ENCODE data around the gene PCDHGA8.
"Not testable (repeated sequence)": the region's sequence is repeated elsewhere in the genome, so short reads cannot be mapped to it uniquely, and the experiment has no call there.

Gene PCDHGA8

DNA sequence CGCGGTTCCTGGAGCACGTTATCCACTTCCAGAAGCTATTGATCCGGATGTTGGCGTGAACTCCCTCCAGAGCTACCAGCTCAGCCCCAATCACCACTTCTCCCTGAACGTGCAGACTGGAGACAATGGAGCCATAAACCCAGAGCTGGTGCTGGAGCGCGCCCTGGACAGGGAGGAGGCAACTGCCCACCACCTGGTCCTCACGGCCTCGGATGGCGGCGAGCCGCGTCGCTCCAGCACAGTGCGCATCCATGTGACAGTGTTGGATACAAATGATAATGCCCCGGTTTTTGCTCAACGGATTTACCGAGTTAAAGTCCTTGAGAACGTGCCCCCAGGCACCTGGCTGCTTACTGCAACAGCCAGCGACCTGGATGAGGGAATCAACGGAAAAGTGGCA is 11.0 kb downstream of the PCDHGA8 start:
- DNase-seq (ENCODE audit: low read depth) = no peak

DNA sequence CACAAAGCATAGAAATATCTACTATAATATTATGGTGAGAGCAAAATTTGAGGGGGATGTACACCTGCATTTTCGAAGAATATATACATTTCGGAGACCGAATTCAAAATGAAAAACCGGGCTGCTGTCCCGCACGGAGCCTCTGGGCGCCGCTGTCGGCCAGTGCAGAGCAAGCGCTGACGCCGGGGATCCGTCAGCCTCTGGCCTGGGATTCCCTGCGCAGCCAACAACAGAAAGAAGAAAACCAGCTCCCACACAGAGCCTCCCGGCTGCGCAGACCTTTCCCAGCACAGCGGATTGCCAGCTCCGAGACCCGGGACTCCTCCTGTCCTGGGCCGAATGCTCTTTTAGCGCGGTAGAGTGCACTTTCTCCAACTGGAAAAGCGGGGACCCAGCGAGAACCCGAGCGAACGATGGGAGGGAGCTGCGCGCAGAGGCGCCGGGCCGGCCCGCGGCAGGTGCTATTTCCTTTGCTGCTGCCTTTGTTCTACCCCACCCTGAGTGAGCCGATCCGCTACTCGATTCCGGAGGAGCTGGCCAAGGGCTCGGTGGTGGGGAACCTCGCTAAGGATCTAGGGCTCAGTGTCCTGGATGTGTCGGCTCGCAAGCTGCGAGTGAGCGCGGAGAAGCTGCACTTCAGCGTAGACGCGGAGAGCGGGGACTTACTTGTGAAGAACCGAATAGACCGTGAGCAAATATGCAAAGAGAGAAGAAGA is 15.5 kb downstream of the PCDHGA8 start, which contains the start of gene PCDHGB6:
PCDHGB6 (plus strand) TSS at position 232 of the 716 bp plus-strand sequence; CDS start at position 414, 182 bp downstream.
- not testable (repeated sequence) for DNase-seq (ENCODE audit: low read depth)

- DNase-seq (ENCODE audit: low read depth) = no peak
Measured at GRCh38 chr5:141409598-141410306, 17.3 kb downstream of the PCDHGA8 start.

GRCh38 chr5:141411575-141411974 is 19.1 kb downstream of the PCDHGA8 start:
- DNase-seq (ENCODE audit: low read depth) = no peak

DNA sequence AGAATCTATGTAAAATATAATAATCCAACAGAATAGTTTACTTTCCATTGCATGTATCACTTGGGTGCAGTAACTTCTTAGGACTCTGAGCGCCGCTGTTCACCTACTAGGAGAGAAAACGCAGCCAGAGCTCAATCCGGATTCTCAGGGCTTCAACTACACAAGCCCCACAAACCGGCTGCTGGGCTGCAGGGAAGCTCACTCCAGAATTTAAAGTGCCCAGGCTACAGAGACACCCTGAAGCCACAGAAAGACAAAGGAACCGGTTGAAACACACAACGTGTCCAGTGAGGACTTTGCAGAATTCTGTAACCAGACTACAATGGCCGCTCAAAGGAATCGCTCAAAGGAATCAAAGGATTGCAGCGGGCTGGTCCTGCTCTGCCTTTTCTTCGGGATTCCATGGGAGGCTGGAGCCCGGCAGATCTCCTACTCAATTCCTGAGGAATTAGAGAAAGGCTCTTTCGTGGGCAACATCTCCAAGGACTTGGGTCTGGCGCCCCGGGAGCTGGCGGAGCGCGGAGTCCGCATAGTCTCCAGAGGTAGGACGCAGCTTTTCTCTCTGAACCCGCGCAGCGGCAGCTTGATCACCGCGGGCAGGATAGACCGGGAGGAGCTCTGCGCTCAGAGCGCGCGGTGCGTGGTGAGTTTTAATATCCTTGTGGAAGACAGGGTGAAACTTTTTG is 20.6 kb downstream of the PCDHGA8 start, which contains the start of gene PCDHGA10:
PCDHGA10 (plus strand) TSS at position 134 of the 686 bp plus-strand sequence; CDS start at position 323, 189 bp downstream.
- no peak for DNase-seq (ENCODE audit: low read depth)

DNA sequence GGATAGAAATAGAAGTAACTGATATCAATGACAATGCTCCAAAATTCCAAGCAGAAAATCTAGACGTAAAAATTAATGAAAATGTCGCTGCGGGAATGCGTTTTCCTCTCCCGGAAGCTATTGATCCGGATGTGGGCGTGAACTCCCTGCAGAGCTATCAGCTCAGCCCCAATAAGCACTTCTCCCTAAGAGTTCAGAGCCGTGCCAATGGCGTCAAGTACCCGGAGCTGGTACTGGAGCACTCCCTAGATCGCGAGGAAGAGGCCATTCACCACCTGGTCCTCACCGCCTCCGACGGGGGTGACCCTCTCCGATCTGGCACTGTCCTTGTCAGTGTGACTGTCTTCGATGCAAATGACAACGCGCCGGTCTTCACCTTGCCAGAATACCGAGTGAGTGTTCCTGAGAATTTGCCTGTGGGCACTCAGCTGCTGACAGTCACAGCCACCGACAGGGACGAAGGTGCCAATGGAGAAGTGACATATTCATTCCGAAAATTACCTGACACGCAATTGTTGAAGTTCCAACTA is 21.2 kb downstream of the PCDHGA8 start:
- no peak for DNase-seq (ENCODE audit: low read depth)

DNA sequence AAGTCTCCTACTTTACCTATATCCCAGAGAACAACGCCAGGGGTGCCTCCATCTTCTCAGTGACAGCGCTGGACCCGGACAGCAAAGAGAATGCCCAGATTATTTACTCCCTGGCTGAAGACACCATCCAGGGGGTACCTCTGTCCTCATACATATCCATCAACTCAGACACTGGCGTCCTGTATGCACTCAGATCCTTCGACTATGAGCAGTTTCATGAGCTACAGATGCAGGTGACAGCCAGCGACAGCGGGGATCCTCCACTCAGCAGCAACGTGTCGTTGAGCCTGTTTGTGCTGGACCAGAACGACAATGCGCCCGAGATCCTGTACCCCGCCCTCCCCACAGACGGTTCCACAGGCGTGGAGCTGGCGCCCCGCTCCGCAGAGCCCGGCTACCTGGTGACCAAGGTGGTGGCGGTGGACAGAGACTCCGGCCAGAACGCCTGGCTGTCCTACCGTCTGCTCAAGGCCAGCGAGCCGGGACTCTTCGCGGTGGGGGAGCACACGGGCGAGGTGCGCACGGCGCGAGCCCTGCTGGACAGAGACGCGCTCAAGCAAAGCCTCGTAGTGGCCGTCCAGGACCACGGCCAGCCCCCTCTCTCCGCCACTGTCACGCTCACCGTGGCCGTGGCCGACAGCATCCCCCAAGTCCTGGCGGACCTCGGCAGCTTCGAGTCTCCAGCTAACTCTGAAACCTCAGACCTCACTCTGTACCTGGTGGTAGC is 22.3 kb downstream of the PCDHGA8 start:
- not testable (repeated sequence) for DNase-seq (ENCODE audit: low read depth)

GRCh38 chr5:141415275-141415618 is 22.8 kb downstream of the PCDHGA8 start:
- not testable (repeated sequence) for DNase-seq (ENCODE audit: low read depth)

- DNase-seq (ENCODE audit: low read depth) = not testable (repeated sequence)
Measured at GRCh38 chr5:141417494-141418172, 25.2 kb downstream of the PCDHGA8 start, which contains the start of gene PCDHGB7. Gene PCDHGB7 (plus strand): TSS chr5:141417677. CDS start chr5:141417860, 183 bp downstream.

GRCh38 chr5:141419074-141419880 is 26.8 kb downstream of the PCDHGA8 start:
- DNase-seq (ENCODE audit: low read depth) = no peak

- no peak for DNase-seq (ENCODE audit: low read depth)
Measured at GRCh38 chr5:141420855-141421488, 28.5 kb downstream of the PCDHGA8 start, which contains the start of gene PCDHGA11. Gene PCDHGA11 (plus strand): TSS chr5:141421051. CDS start chr5:141421228, 177 bp downstream.

- DNase-seq (ENCODE audit: low read depth) = no peak
Measured at GRCh38 chr5:141421489-141421855, 29.0 kb downstream of the PCDHGA8 start.

DNA sequence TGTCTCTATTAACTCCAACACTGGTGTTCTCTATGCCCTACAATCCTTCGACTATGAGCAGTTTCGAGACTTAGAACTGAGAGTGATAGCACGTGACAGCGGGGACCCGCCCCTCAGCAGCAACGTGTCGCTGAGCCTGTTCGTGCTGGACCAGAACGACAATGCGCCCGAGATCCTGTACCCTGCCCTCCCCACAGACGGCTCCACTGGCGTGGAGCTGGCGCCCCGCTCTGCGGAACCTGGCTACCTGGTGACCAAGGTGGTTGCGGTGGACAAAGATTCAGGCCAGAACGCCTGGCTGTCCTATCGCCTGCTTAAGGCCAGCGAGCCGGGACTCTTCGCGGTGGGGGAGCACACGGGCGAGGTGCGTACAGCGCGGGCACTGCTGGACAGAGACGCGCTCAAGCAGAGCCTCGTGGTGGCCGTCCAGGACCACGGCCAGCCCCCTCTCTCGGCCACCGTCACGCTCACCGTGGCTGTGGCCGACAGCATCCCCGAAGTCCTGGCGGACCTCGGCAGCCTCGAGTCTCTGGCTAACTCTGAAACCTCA is 30.4 kb downstream of the PCDHGA8 start:
- DNase-seq (ENCODE audit: low read depth) = no peak

- no peak for DNase-seq (ENCODE audit: low read depth)
Measured at GRCh38 chr5:141427783-141428426, 35.5 kb downstream of the PCDHGA8 start.

- DNase-seq (ENCODE audit: low read depth) = no peak
Measured at GRCh38 chr5:141430332-141431113, 38.1 kb downstream of the PCDHGA8 start, which contains the start of gene PCDHGA12. Gene PCDHGA12 (plus strand): TSS chr5:141430507. CDS start chr5:141430760, 253 bp downstream.

- no peak for DNase-seq (ENCODE audit: low read depth)
Measured at GRCh38 chr5:141431286-141431685, 38.9 kb downstream of the PCDHGA8 start.

DNA sequence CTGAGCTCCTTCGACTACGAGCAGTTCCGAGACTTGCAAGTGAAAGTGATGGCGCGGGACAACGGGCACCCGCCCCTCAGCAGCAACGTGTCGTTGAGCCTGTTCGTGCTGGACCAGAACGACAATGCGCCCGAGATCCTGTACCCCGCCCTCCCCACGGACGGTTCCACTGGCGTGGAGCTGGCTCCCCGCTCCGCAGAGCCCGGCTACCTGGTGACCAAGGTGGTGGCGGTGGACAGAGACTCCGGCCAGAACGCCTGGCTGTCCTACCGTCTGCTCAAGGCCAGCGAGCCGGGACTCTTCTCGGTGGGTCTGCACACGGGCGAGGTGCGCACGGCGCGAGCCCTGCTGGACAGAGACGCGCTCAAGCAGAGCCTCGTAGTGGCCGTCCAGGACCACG is 39.9 kb downstream of the PCDHGA8 start:
- not testable (repeated sequence) for DNase-seq (ENCODE audit: low read depth)

DNA sequence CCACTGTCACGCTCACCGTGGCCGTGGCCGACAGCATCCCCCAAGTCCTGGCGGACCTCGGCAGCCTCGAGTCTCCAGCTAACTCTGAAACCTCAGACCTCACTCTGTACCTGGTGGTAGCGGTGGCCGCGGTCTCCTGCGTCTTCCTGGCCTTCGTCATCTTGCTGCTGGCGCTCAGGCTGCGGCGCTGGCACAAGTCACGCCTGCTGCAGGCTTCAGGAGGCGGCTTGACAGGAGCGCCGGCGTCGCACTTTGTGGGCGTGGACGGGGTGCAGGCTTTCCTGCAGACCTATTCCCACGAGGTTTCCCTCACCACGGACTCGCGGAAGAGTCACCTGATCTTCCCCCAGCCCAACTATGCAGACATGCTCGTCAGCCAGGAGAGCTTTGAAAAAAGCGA is 40.3 kb downstream of the PCDHGA8 start:
- not testable (repeated sequence) for DNase-seq (ENCODE audit: low read depth)

Data from stimulated activated CD8-positive, alpha-beta memory T cell treated with anti-CD3 and anti-CD28 coated beads, Interleukin-15, amount 100 ng/mL, for 24 hours (primary cell).